Activated CD4-positive, alpha-beta T cell treated with anti-CD3 and anti-CD28 coated beads, Interleukin-2, amount 50 U/mL, for 48 hours (primary cell): ENCODE measurements around the gene LSM4.

Experiments used
- DNase-seq, 2 experiments: peaks; one replicate each; pipeline ENCODE4 v3.0.0-alpha.2; 2020

The LSM4 gene

DNA sequence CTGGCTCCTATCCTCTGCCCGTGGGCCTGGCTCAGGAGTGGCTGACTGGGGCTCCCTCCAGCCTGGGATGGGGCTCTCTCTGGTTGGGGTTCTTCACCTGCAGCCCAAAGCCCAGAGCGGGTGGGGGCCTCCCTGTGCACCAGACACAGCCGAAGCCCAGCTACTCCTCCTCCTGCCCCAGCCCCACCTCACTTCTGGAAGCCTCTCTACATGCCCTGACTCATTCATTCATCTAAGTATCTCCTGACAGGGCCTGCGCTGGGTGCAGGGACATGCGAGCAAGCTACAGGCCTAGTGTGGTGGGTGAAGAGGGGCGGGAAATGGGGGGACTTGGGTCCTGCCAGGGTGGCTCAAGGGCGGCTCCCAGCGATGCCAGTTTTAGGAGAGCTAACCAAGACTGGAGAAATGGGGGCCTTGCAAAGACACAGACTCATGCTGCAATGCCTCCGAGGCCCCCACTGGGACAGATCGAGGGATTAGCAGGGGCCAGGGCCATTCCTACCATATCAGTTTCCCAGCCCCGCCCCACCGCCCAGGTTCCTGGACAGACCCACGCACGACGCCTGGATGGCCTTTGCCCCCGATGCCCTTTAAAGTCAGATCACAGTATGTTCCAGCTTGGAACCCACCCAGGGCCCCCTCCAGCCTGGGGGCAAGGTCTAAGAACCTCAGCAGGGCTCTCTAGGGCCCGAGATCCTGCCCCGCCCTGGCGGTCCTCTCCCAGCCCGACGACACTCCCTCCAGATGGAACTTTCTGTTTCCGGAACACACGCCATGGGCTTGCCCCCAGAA is 12.6 kb downstream of the LSM4 start:
- DNase-seq, result no peak

- DNase-seq, result no peak
These were observed 13.3 kb downstream of the LSM4 start for GRCh38 chr19:18309525-18310064.

- no peak for DNase-seq
These were observed 13.9 kb downstream of the LSM4 start for GRCh38 chr19:18308948-18309325.

GRCh38 chr19:18308051-18308947 is 14.6 kb downstream of the LSM4 start:
- no peak for DNase-seq

- DNase-seq, result no peak
These were observed 15.6 kb downstream of the LSM4 start for GRCh38 chr19:18307271-18307681.

DNA sequence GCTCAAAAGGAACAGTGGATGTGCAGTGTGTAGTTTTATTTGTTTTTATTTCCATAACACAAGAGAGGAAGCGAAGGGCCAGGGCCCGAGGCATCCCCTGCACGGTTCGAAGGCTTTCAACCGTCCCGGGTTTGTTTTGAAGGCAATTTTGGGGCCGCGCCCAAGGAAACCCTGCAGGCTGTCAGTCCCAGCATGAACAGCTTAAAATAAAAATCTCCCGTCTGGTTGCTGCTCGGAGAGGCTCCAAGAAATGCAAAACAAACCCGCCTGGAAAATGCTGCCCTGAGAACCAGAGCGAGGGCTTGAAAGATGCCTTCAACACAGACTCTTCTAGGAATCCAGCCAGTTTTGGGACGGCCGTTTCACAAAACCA is 16.0 kb downstream of the LSM4 start:
- no peak for DNase-seq

DNA sequence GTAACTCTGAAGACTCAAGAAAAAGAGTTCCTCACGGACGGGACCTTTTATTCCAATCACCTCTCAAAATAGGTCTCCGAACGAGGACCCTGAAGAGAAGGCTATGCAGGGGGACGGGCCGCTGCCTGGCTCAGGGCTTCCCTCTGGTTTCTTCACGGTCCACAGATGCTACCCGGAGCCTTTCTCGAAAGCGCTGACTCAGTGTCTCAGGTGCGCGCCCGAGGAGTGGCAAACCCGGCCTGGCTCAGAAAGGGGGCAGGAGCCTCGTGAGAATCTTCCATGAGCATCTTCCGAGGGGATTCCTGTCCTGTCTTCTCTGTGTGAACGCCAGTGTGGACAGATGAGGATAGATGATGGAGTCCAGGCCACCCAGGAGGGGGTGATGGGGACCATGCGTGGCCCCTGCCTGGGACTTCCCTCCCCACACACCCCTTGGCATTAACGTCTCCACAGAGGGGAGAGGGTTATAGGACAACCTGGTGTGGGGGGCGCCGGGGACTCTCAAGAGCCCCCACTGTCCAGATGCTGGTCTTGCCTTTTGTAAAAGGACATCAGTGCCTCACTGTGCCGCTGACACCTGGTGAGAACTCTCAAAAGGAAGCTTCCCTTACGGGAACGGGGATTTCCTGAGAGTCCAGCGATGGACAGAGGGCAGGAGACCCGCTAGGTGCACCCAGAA is 16.5 kb downstream of the LSM4 start:
- DNase-seq, result no peak

- peak; percentile 86 to 89 for DNase-seq
These were observed 18.2 kb downstream of the LSM4 start for GRCh38 chr19:18304458-18305310.

DNA sequence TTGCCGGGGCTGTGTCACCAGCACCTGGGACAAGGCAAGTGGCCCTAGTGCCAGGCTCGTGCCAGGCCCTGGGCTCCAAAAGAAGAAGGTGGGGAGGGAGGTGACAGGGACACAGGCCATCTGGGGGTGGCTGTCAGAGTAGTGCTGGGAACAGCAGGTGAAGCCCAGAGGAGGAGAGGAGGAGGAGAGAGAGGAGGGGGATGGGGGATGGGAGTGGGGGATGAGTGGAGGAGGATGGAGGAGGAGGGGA is 18.7 kb downstream of the LSM4 start:
- peak; percentile 49 to 59 for DNase-seq

DNA sequence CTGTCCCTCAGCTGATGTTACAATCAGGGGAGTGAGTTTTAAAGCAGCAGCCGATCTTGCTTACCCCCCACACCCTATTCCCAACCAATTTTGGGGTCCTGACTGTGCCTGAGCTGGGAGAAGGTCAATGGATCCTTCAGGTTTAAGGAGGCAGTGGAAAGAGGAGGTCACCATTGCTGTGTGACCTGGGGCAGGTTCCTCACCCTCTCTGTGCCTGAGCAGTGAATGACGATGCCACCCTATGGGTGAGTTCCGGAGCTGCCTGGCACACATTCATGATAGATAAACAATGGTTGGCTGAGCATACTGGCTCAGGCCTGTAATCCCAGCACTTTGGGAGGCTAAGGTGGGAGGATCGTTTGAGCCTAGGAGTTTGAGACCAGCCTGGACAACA is 21.2 kb downstream of the LSM4 start:
- DNase-seq, result no peak

DNA sequence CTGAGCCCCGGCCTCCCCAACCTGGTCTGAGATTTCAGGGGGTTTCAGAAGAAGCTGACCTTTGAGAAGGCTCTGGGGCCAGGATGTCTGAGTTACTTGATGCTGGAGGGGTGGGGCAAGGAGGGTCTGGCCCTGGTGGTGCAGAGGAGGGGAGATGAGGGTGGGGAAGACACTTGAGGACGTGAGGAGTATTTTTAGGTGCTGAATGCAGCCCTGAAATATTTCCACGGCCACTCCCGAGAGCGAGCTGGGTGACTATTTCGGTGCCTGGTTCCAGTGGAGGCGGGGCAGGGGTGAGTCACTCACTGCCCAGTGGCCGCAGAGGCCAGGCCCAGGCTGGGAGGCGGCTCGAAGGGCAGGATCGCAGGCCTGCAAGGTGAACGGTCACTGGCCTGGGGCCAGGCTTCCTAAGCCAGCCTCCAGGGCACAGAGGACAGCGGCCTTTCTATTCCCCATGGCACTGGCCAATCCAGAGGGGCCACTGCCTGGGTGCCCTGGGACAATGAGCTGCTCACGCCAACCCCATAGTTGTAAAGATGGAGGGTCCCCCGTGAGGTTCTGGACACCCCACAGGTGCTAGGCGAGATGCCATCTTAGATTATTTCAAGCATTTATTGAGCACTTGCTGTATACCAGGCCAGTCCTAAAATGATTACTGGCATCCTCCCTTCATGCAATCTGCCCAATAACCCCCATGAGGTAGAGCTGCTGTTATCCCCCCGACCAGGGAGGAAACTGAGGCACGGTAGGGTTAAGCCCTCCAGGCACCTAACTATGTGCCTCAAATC is 21.8 kb downstream of the LSM4 start:
- DNase-seq, result no peak

DNA sequence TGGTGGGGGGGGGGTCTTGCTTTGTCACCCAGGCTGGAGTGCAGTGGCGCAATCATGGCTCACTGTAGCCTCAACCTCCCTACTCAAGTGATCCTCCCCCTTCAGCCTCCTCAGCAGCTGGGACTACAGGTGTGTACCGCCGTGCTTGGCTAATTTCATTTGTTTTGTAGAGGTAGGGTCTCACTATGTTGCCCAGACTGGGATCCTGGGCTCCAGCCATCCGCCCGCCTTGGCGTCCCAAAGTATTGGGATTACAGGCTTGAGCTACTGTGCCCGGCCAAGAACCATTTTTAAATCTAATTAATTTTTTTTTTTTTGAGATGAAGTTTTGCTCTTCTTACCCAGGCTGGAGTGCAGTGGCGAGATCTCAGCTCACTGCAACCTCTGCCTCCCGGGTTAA is 23.2 kb downstream of the LSM4 start:
- DNase-seq, result no peak

- peak in 1 of 2 experiments; percentile 34 for DNase-seq
These were observed 24.3 kb downstream of the LSM4 start for GRCh38 chr19:18298601-18299000.

DNA sequence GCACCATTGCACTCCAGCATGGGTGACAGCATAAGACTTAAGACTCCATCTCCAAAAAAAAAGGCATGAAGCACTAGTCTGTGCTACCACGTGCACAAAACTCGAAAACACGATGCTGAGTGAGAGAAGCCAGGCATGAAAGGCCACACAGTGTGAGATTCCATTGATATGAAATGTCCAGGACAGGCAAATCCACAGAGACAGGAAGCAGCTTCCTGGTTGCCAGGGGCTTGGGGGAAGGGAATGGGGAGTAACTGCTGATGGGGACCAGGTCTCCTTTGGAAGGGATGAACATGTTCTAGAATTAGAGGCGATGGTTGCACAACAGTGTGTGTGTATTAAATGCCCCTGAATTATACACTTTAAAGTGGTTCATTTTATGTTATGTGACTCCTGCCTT is 25.6 kb downstream of the LSM4 start:
- DNase-seq, result no peak

- DNase-seq, result no peak
These were observed 27.8 kb downstream of the LSM4 start for GRCh38 chr19:18295034-18295451.

DNA sequence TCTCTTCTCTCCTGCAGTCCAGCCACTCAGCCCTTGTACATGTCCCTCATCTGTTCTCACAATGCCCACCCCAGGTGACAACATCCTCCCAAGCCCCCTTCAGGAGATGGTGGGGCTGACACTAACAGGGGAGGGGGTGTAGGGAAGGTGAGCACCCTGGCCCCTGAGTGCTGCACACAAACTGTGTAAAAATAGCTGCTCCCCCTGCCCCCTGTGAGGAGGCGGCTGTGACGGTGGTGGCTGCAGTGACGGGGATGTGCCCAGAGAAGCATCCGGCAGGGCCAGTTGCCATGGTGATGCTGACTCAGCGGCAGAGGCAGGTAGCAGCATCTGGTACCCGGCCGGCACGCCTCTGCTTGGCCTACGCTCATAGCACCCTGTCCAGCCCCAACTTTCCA is 28.4 kb downstream of the LSM4 start:
- peak; percentile 94 to 97 for DNase-seq

- no peak for DNase-seq
These were observed 29.0 kb downstream of the LSM4 start for GRCh38 chr19:18293642-18294466.

DNA sequence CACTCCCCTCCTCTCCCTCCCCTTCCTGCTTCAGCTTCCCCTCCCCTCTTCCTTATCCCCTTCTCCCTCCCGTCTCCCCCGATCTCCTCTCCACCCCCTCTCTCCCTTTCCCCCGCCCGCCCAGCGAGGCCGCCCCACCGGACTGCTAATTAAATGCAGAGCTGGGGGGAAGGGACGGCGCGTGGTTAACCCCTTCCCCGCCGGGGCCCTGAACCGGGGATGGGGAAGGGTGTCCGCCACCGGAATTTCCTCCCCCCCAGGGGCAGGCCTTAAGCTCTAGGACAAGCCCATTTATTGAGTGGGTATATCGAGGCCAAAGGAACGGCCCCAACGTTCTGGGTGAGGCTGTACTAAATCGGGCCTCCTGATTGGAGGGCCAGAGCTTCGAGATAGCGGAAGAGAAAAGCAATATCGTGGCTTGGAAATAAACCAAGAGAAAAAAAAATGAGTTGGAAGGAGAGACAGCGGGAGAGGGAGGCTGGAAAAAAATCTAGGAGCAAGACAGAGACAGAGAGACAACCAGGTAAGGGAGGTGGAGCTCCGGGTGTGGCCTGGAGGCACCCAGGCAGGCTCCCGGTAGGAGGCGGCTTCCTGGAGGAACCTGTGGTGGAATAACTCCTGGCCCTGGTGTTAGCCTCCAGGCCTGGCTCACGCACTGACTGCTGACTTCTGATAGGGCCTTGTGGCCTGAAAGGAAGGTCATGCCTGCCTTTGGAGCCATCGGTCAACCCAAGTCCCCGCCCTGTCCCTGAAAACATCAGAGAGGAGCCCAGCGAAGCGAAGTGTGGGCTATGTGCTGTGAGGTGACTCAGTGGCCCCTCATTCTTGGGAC is 29.9 kb downstream of the LSM4 start:
- DNase-seq, result peak; percentile 81 to 85

DNA sequence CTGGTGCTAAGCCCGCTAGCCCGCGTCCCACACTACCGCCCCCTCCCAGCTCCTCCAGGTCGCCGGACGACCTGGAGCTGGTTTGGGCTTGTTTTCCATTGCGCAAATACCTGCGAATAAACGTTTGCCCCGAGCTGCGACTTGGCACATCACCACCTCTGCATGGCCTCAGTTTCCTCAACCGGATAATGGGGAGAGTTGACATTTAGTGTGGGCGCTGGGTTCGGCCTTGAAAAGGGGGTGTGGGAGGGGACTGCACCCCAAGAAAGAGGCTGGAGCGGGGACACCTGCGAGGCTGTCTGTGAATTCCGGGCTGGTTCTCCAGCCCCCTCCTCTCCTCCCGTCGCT is 30.4 kb downstream of the LSM4 start:
- no peak for DNase-seq
